HG03060 (cell line): ENCODE measurements around the gene CBFA2T3.

Source experiments
- ATAC-seq: cut with Tn5 transposase; IDR thresholded peaks from one replicate; pipeline ENCODE4 v1.9.1; 2021; ENCODE audit warnings: low read depth, moderate number of reproducible peaks; ENCODE audit not compliant: unreplicated experiment

CBFA2T3 gene

DNA sequence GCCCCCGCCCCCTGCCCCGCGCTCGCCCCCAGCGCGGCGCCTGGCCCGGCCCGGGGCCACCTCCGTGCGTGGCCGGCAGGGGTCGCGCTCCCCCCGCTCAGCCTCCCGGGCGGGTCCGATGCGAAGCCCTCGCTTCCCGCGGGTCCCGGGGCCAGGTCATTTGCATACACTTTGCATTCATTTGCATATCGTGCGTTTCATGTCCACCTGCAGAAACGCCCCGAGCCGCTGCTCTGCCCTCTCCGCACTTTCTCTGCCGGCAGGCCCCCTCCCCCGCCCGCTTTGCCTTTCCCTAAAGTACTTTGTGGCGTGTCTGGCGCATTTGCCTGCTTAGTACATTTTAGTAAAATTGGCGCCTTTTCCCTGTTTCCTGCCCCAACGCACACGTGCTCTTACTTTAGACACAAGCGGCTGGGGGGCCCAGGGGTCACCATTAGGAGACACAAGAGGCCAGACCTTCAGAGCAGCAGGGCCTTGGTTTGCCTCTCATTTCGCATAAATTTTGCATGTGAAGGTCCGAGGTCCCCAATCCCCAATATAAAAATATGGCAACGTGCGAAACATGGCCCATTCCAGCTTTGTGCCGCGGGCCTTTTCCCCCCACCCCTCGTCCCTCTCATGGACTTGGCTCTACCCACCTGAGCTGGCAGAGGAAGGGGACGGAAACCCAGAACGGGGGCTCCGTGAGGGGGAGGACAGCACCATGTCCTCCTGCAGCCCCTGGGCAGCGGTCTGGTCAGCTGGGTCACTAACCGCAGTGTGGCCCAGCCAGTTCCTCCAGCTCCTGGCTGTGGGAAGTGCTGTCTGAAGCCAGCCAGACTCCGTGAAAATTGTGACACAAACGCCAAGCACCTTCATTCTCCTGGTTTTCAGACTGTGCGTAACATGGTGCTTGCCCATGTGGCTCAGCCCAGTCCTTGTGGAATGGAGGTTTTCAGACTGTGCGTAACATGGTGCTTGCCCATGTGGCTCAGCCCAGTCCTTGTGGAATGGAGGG lies 34.8 kb downstream of the CBFA2T3 start:
- no peak for ATAC-seq

DNA sequence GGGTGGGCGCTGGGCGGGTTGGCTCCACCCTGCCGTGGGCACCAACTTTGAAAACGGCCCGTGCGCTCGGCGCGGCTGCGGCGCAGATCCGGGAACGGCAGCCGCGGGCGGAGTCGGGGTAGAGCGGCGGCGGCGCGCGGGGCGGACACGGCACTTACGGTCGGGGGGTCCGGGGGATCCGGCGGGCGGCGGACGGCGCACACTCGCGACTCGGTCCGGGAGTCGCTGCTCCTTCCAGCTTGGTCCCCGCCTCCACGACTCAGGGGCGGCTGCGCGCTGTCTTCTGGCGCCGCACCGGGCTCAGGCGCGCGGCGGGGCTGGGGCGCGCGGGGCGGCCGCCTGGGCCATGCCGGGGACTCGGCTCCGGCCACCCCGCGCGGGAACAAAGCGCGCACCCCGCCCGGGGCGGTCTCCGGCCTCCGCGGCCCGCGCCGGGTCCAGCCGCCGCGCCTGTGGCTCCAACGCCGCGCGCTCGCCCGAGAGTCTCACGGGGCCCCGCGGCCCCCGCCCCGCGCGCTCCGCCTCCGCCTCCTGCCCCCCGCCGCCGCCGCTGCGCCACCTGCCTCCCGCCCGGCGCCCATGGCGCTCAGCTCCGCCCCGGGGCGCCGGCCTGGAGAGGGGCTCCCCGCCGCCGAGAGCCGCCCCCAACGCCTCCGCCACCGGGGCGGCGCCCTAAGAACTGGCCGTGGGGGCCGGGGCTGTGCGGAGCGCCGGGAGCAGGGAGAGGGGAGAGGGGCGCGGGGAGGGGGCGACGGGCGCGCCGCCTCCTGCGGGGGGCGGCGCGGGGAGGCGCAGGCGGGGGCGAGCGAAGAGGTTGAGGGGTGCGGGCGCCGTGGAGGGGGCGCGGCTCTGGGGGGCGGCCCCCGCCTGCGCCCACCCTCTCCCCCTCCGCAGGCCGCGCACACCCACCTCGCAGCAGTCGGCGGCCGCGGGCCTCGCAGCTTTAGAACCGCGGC lies 35.9 kb downstream of the CBFA2T3 start:
- no peak for ATAC-seq

GRCh38 chr16:88939972-88940861 lies 36.8 kb downstream of the CBFA2T3 start:
- no peak for ATAC-seq

DNA sequence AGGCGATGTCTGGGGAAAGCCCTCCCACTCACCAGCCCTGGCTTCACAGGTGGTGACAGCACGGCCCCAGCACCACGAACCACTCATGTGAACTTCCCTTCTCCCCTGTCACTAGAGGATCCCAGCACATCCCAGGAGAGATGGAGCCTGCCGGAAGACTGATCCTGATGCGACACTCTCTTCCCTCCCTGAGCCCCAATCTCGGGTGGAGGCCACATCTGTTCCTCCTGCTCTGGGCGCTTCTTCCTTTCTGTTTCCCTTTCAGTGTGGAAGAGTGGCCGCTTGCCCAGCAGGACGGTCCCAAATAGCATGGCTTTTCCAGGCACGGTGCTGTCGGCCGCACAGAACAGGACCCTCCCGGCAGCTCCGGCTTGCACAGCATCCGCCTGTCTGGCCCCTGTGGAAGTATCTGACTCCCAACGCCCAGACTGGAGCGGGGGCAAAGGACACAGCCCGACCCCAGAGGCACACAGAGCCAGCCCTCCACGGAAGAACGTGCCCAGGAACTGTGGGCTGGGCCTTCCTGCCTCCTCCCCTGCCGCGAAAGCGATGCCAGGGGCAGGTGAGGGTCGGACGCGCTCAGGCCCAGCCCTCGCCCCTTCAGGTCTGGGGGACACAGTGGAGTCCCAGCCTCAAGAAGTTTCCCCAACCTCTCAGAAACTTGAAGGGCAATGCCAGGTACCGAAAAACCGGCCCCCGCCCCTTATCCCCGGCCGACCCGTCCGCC lies 37.6 kb downstream of the CBFA2T3 start:
- ATAC-seq: no peak

- ATAC-seq: no peak
Measured at GRCh38 chr16:88938777-88939244, 38.2 kb downstream of the CBFA2T3 start.

- ATAC-seq: no peak
Measured at GRCh38 chr16:88938119-88938776, 38.8 kb downstream of the CBFA2T3 start.

- ATAC-seq: no peak
Measured at GRCh38 chr16:88937206-88937621, 39.8 kb downstream of the CBFA2T3 start.

DNA sequence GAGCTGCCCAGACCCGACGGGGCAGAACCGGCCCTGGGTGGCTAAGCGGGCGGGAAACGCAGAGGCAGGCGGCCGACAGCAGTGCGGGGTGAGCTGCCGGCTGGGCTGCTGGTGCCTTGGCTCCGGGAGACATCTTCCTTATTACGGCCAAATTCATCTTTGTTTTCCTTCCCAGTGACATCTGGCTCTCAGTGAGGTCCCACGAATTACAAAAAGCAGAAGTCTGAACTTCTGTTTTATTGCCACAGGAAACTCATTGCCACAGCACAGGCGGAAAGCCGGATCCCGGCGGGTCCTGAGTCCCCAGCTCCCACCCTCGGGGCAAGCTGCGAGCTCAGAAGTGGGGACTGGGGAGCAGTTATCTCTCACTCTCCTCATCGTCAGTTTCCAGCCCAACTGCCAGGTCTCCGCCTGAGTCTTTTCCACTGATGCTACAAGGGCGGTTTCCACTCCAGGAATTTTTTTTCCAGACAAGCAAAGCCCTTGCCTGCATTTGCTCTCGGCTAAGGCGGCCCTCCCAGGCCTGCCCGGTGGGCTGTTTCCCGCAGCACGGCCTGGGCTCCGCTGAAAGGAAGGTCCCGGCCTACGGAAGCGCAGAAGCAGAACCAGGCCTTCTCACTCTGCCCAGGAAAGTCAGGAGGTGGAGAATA lies 40.3 kb downstream of the CBFA2T3 start:
- ATAC-seq: no peak

GRCh38 chr16:88936008-88936555 lies 40.9 kb downstream of the CBFA2T3 start:
- no peak for ATAC-seq

- no peak for ATAC-seq
Measured at GRCh38 chr16:88934066-88934667, 42.8 kb downstream of the CBFA2T3 start.

- ATAC-seq: no peak
Measured at GRCh38 chr16:88932929-88933328, 44.1 kb downstream of the CBFA2T3 start.

DNA sequence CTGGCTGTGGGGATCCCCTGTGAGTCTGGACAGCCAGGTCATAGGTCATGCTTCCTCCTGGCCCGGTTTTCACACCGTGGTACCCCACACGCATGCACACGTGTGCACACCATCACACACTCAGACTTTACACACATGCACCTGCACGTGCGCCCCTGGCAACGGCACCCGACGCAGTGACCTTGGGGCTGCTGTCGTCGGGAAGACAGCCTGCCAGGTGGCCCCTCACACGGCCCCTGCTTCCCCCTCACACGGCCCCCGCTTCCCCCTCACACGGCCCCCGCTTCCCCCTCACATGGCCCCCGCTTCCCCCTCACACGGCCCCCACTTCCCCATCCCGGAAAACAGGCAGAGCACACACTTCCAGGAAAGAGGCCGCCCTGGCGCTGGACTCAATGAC lies 45.1 kb downstream of the CBFA2T3 start:
- no peak for ATAC-seq

GRCh38 chr16:88931373-88931900 lies 45.6 kb downstream of the CBFA2T3 start:
- ATAC-seq: no peak

DNA sequence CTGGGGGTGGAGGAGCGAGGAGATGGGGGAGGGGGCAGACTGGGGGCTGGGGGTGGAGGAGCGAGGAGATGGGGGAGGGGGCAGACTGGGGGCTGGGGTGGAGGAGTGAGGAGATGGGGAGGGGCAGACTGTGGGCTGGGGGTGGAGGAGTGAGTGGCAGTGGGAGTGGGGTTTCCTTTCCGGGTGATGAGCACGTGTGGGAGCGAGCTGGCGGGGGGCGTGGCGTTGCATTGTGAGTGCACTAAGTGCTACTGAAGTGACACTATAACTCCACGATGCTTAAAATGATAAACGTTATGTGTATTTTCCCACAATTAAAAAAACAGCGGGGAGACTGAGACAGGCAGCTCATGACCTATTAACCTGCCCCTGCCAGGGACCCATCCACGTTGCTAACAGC lies 46.3 kb downstream of the CBFA2T3 start:
- ATAC-seq: no peak

- ATAC-seq: no peak
Measured at GRCh38 chr16:88929091-88929445, 47.9 kb downstream of the CBFA2T3 start.

DNA sequence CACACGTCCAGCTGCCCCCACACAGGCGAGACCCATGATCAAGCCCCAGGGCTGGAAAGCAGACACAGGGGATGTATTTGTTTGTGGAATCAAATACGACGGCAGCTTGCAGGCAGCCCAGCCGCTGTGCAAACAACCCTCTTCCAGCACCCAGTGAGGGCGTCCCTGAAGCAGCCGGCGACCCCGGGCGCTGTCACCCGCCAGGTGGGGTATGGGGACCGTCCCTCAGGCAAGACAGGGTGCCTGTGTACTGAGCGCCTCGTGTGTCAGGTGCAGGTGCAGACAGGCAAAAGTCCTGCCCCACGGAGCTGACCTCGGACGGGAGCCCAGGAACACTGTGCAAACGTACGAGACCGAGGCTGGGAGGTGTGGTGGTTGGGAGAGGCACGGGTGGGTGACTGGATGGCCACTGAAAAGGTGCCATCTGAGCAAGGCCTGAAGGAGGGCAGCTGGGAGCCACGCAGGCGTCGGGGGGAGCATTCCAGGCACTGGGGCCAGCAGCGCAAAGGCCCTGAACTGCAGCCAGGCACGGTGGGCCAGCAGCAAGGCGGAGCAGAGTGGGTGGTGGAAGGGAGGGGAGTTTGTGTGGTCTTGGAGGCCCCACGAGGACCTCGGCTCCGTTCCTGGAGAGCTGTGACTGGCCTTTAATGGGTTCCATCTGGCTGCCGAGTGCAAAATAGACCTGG lies 48.5 kb downstream of the CBFA2T3 start:
- no peak for ATAC-seq

DNA sequence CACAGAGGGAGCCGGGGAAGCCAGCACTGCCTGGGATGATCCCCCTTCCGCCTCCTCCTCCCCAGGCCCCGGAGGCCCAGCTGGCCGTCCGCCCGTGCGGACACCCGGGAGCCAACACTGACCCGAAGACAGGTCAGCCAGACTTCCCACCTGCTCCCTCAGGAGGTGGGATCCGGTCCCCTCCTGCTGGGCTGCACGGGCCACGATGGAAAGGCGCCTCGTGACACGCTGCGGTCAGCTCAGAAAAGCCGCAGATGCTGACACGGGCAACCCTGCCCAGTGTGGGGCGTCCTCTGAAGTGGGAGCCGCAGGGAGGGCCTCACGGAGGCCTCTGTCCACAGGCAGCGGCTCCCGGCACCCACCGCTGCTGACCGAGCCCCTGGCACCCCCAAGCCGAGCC lies 49.3 kb downstream of the CBFA2T3 start:
- ATAC-seq: no peak
